ENCODE measurements around the gene NTM. TPM values are rescaled to one million over a fixed set of nuclear protein-coding genes. Genes with fewer than 3 reads are reported as not detected.
A peak's percentile ranks its signal among the peaks of the same experiment; 100 is the strongest.
"Not testable (repeated sequence)": the region's sequence is repeated elsewhere in the genome, so short reads cannot be mapped to it uniquely, and the experiment has no call there.

Gene NTM
- polyA plus RNA-seq (ENCODE audit: insufficient read length) = 44.4 TPM
- long read RNA-seq, donor 1, transcript NTM-206 (7 exons, 2,583 nt) = major isoform, 6 of 9 reads
- long read RNA-seq, donor 1, partial matches to known transcripts = 0 of 9 reads
- long read RNA-seq, donor 1, other reads (novel, unspliced or antisense) = 0 of 9 reads
- long read RNA-seq, donor 2, transcript NTM-206 (7 exons, 2,583 nt) = major isoform, 8 of 10 reads
- long read RNA-seq, donor 2, partial matches to known transcripts = 0 of 10 reads
- long read RNA-seq, donor 2, other reads (novel, unspliced or antisense) = 0 of 10 reads
- long read RNA-seq, donor 3, transcript NTM-206 (7 exons, 2,583 nt) = major isoform, 5 of 5 reads
- long read RNA-seq, donor 3, partial matches to known transcripts = 0 of 5 reads
- long read RNA-seq, donor 3, other reads (novel, unspliced or antisense) = 0 of 5 reads
- long read RNA-seq, donor 4 = 0 reads
- long read RNA-seq, donor 5, partial matches to known transcripts = 0 of 3 reads
- long read RNA-seq, donor 5, other reads (novel, unspliced or antisense) = 0 of 3 reads
- long read RNA-seq, donor 6, transcript NTM-221 (6 exons, 2,550 nt) = major isoform, 7 of 10 reads
- long read RNA-seq, donor 6, partial matches to known transcripts = 0 of 10 reads
- long read RNA-seq, donor 6, other reads (novel, unspliced or antisense) = 0 of 10 reads
- long read RNA-seq, donor 7, transcript NTM-206 (7 exons, 2,583 nt) = major isoform, 6 of 11 reads
- long read RNA-seq, donor 7, partial matches to known transcripts = 0 of 11 reads
- long read RNA-seq, donor 7, other reads (novel, unspliced or antisense) = 0 of 11 reads
- long read RNA-seq, donor 8, partial matches to known transcripts = 0 of 2 reads
- long read RNA-seq, donor 8, other reads (novel, unspliced or antisense) = 0 of 2 reads

DNA sequence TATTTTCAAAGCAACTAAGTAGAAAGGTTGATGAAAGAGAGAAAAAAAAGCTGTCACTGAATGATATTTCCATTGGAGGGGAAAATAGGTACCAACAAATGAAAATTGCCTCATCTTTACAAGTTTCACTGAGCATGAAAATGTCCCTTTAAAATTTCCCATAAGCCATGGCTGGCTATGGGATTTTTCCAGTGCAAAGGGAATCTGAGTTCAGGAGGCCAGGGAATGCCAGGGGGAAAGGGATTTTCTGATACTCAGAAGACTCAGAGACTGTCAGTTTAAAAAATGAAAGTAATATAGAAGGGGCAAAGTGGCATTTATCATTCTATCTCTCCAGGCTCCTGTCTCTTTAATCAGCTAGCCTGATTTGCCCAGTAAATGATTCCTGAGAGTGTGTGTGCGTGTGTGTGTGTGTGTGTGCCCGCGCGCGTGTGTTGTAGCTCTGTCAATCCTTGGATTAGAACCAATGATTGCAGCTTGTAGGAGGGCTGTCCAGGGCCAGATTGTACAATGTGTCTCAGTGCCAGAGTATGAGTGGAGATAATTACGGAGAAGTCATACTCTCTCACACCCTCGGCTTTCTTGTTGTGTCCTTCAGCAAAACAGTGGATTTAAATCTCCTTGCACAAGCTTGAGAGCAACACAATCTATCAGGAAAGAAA lies at the start of gene NTM:
NTM (plus strand) TSS at position 526 of the 662 bp plus-strand sequence.
- peak; percentile 27 for DNase-seq

DNA sequence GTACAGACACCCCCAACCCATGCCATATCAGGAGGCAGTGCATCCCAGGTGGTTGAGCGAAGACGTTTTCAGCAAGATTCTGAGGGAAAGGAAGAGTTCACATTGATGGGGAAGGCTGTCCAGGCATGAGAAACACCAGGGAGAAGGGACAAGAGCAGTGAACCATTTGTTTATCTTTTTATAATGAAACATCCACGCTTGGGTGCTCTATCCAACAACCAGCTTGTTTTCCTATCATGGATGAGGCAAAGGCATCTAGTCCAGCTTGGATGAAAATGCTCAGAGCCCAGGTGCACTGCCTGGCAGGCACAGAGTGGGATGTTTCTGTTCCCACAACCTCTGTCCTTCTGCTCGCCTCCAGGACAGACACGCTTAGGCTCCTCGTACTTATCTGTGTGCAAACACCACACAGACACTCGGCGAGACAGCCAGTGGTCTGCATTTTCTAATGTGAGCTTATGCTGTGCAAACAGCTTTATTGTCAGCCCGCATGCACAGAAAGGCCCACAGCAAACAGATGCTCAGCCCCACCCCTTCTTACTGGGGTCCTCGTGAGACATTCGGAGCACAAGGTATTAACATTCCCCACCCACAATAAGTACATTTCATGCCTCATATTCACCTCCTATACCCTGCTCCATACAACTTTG lies 45.4 kb upstream of the NTM start:
- DNase-seq = no peak

DNA sequence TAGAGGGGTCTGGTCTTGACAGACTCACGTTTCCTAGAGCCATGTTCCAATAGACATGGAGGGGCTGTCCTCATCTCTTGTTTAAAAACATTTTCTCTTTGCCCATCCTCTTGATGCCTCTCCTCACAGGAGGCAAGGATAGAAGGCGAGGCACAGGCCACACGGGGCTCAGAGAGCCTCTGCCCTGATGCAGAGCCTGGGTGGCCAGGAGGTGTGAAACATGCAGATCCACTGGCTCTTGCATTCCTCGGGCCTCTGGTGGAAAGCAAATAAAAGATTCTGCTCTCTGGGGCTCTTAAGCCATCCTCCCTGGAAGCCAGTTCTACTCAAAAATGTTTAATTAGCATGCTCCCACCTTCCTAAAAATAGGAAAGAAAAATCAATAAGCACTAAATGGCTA lies 43.6 kb upstream of the NTM start:
- no peak for DNase-seq

DNA sequence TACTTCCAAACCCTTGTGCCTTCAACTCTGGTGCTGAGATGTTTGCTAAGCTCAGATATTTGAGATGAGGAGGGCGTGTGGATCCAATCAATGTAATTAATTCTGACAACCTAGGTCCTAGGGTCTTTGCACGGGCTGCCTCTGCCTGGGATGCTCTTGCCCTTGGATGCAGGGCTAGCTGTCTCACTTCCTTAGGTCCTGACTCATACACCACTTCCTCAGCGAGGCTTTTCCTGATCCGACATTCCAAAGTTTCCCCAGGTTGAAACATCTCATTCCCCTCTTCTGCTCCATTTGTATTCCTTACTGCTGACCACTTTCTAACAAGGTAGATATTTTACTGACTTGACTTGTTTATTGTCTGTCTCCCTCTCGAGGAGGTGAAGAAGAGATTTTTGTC lies 43.0 kb upstream of the NTM start:
- no peak for DNase-seq

DNA sequence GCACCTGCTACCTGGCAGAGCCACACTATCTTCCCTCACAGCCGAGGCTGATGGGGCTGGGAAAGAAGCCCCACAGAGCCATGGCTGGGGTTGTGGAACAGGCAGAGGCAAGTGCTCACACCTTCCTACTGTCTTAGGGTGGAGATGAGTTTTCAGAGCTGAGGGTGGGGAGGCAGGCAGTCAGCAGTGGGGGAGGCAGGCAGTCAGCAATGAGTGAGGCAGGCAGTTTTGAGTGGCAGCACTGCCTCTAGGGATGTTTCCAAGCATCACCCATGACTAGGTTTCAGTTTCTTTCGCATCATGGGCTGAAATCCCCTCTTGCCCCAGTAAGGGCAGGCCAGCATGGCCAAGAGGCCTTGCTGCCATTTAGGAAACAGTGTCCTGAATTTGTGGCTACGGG lies 41.6 kb upstream of the NTM start:
- DNase-seq = no peak

DNA sequence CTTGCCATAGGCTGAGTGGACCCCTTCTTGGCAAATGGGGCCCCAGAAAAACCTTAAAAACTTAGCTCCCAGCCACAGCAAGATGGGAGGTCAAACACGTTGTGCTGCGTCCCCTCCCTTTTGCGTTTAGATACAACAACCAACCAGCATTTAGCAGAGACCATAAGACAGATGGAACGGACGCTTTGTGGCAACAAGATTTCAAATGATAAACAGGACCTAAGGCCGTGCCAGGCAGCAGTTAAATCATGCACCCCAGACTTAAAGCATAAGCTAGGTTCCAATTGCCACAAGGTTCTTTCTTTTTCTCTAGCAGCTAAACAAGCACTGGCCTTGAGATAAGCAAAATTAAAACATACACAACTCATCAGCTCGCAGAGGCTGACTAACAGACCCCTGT lies 39.4 kb upstream of the NTM start:
- no peak for DNase-seq

DNA sequence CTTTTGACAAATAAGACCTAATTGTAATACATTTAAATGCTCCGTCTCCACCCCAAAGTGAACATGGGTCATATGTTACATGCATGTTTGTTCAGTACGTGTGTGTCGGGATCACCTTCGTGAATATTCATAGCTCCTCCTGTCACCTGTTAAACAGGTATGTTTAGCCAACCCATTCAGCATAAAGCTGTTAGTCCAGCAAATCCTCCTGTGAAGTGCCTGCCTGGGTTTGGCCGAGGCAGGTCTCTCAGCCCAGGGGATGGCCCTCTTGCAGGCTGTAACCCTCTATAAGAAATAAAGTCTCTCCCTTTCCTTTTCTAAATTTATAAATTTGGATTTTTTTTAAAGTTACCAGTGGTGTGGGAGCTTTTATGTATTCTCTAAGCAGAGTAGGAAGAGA lies 38.9 kb upstream of the NTM start:
- no peak for DNase-seq

DNA sequence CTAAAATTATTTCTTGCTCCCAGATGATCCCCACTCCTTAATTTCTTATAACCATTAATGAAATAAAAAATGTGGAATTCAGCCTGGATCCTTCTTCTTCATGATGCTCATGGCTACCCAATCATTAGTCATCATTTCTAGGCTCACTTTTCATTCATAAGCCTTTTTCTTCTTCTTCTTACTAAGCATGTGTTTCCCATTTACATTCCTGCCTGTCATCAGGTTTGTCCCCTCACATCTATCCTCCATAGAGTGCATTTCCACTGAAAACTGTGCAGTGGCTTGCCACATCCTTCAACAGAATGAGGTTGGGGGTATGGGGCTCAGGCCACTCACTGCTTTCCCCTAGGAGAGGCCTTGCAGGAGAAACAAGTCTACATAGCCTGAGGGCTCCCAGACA lies 35.8 kb upstream of the NTM start:
- no peak for DNase-seq

DNA sequence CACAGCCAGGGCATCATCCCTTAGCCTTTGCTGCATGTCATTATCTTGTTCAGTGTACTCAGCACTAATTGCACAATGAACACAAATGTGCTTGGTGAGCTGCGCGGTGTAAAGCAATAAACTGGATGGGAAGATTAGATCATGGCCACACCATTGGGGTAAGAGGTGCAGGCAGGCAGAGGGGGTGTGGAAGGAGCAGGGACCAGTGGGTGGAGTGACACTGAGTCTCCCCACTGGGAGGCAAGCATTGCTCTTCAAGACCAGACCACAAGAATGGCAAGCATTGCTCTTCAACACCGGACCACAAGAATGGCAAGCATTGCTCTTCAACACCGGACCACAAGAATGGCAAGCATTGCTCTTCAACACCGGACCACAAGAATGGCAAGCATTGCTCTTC lies 28.5 kb upstream of the NTM start:
- DNase-seq = not testable (repeated sequence)

DNA sequence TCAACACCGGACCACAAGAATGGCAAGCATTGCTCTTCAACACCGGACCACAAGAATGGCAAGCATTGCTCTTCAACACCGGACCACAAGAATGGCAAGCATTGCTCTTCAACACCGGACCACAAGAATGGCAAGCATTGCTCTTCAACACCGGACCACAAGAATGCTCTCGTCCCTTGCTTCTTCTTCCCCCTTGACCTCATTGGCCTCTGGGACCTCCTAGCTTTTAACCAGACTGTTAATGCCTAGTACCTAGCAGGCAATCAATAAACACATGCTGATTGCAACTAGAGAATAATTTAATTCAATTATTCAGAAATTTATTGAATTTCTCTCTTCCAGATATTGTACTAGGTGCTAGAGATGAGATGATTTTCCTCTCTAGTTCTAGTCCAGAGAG lies 28.0 kb upstream of the NTM start:
- DNase-seq = not testable (repeated sequence)

DNA sequence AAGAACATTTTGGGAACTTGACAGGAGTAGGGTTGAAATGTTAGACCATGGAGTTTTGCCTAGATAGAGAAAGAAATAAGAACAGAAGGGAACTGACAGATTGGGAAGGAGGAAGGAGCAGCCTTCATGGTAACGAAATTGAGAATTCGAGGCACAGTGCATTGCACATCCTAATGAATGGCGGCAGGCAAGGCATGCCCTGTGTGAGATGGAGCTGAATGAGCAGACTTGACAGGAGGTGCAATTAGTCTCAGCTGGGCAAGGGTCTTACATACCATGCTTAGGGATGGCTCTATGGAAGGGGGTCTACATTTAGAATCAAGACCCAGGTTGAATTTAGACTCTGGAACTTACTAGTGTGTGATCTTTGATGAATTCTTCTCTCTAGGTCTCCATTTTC lies 25.0 kb upstream of the NTM start:
- no peak for DNase-seq

DNA sequence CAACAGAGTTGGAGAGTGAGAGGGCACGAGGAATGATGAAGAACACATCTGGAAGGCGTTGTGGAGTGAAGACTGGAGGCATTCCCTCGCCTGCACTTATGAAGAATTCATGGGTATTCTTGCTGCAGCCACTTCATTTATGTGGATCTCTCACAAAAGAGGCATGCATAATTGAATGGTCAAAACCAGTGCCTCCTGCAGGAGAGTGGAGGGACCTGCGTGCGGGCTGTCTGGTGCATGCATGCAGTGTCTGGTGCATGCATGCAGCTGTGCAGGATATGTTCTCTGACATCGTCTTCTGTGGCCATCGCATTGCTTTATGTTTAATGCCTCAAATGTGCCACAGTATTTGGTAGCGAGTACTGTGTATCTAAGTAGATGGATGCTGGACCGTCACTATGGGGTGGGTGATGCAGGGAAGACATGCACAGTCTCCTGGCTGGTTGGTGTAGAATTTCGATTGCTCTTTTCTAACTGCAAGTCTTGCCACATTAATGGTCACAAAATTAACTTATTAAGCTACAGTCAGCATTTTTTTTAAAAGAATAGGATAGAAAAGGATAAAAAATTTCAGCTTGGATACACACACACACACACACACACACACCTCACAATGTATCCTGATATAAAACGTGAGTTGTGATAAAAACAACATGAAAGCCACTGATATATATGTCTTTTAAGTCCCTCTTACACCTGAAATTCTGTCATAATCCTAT lies 20.9 kb upstream of the NTM start:
- DNase-seq = no peak

DNA sequence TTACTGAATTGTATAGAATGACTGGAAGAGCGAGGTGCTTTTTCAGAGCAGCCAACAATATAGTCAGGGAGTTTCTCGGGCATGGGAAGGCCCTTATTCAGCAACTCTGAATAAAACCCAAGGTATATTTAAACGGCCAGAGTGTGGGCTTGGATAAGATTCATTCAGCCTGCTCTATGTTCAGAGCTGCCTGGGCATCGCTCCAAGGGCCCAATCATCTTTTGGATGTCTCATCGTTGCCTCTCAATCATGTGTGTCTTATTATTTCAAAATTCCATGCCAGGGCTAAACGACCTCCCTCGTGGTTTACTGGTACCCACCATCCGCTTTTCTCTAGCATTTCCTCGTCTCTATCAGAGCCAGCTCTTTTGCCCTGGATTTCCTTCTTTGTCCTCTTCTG lies 19.5 kb upstream of the NTM start:
- no peak for DNase-seq

DNA sequence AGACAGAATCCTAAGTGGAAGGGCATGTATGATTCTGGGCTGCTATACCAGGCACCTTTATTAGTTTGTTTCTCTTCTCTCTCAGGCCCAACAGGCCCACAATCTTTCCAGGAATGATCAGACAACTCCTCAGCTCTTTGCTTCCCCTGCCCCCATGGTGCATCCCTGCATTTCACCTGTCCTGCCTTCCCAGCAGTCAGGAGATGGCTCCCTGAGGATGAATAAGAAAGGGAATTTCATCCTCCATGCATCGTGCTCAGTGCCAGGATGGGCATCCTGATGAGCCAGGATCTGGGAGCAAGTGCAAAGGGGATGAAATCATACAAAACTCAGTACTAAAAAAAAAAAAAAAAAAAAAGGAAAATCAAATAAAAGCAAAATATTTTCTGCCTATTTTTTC lies 18.6 kb upstream of the NTM start:
- no peak for DNase-seq

DNA sequence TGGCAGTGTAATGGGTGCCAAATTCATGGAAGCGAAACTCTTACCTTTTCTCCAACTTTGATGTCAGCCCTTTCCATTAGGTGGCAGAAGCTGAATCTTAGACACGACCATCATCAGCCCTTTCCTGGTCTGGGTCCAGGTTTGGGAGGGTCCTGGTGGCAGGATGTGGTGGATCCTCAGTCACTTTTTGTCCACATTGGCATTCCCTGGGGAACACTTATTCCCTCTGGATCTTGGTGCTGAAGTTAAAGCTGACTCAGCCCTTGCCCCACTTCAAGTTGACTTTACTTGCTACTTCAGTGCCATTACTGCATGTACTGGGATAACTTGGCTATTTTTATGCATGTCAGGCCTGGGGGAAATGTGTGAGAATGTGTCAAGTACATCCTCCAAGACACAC lies 16.6 kb upstream of the NTM start:
- DNase-seq = no peak

DNA sequence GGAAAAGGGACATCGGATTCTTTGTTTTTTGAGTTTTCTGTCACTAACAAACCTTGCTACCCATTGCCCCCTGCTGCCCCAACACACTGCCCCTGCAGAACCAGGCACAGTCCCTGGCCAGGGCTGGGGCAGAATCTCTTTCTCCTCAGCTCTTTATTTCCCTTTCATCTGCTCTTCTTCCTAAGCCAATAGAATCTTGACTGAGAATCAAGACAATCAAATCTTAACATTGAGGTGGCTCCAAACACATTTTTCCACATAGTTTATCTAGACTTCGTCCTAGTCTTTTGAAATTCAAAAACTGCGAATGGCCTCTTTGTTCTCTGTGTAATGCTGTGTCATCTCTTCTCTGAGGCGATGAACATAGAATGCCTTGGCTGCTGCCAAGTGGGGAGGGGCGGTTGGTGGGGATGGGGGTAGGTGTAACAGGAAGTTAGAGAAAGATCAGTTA lies 16.1 kb upstream of the NTM start:
- no peak for DNase-seq

DNA sequence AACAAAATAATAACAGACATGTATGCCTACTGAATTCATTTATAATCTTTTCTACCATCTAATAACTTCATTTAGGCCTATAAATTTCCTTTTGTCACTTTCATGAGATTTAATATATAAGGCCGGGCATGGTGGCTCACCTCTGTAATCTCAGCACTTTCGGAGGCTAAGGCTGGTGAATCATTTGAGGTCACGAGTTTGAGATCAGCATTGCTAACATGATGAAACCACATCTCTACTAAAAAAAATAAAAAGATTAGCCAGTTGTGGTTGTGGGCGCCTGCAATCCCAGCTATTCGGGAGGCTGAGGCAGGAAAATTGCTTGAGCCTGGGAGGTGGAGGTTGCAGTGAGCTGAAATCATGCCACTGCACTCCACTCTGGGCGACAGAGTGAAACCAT lies 14.2 kb upstream of the NTM start:
- DNase-seq = no peak

DNA sequence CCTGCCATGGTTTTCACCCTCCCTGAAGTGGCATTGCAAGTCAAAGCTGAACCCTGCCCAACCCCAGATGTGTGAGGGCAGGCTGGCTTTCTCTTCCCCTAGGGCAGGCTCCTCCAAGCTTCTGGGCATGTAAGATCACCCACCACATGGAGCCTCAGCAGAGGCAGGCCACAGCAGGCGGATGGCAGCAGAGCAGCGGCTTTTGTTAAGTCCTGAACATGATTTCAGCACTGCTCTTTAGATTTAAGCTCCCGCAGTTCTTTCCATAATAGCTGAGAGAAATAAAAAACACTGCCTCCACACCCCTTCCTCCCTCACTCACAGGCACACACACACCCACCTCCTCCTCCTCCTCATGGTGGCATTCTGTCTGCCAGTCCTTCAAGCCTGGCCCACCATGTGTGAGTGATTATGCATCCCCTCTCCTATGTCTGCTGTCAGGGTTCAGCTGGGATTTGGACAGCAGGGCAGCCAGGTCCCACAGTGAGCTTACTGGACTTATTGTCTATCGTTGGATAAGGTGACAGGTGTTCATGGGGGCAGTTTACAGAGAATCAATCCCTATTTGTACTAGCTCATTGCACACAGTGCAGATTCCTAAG lies 5.0 kb upstream of the NTM start:
- no peak for DNase-seq

DNA sequence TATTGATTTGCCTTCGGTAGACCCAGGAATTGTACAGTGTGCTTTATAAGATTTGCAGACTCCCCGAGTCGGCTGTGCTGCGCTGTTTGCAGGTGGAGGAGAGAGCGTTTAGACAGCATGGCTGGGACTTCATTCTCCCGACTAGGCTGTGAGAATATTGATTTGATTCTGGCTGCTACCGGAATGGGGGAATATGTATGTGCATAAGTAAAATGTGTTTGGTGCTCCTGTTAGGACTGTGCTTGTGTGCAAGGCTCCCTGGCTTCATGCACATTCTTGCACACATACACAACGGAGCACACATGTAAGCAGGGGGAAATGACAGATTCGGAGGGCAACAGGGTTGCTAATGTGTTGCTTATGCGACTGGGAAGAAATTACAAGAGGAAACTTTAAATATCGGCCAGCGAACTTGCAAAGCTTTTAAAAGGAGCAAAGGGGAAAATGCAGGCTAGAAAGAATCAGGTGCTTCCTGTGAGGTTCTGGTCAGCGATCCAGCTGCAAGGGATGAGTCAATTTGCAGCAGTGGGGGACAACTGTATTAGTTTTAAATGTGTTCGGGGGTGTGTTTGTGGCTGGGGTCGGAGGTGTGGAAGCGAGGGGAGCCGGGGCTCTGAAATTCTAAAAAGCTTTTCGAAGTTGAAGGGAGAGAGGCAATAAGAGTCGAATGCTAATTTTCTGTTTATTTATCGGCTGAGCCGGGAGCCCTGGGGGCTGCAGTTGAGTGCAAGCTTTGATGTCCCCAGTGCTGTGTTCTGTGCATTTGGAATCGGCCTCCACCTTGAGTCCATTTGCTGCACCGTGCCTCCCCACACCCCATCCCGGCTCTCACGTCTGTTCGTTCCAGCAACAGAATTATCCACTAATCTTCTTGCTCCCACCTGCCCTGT lies 731 bp downstream of the NTM start:
- no peak for DNase-seq

DNA sequence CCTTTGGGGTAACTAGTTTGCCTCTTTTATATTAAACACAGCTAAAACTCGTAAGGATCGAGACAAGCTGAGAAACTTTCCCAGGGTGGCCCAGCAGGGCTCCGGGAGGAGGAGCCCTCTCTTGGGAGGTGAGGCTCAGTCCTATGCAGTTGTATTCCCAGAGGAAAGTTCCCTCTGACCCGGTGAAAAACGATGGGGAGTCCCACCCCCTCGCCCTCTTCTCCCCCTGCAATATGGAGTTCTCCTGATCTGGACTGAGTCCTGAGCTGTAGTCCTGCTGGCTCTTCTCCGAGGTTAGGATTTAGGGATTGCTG lies 1.3 kb downstream of the NTM start:
- no peak for DNase-seq
